KOPT-K1 (cell line): Measurements from ENCODE around the gene DMP1.

Source experiments
- H3K27ac ChIP-seq: fragments of 200-600 bp; sonication (generic); 2 replicates; pipeline ENCODE4 v1.5.1; 2016; ENCODE audit warnings: antibody characterized with exemption, mild to moderate bottlenecking, low read depth, low read length; ENCODE audit not compliant: poor library complexity, severe bottlenecking
- H3K36me3 ChIP-seq: fragments of 200-600 bp; sonication (generic); 2 replicates; pipeline ENCODE4 v1.5.1; 2017; ENCODE audit warnings: antibody characterized with exemption, mild to moderate bottlenecking, low read length, moderate library complexity; ENCODE audit not compliant: insufficient read depth
- H3K9me3 ChIP-seq: fragments of 200-600 bp; sonication (generic); 2 replicates; pipeline ENCODE4 v1.5.1; 2017; ENCODE audit warnings: antibody characterized with exemption, low read length, mild to moderate bottlenecking; ENCODE audit not compliant: insufficient read depth, poor library complexity, severe bottlenecking

DMP1 gene

GRCh38 chr4:87649980-87650379, at the start of gene DMP1:
Gene DMP1, plus strand, starts transcription at chr4:87650280. Its CDS starts 6,213 bp downstream, at chr4:87656493.
- H3K27ac ChIP-seq: no peak within 1 kb of the TSS
- H3K36me3 ChIP-seq: no peaks in the 10 kb centered on the region
- H3K9me3 ChIP-seq: no peaks in the 10 kb centered on the region

- no peak overlapping the region for H3K27ac ChIP-seq
- no peaks in the 10 kb centered on the region for H3K9me3 ChIP-seq
- H3K36me3 ChIP-seq: no peaks in the 10 kb centered on the region
These were observed 48.7 kb upstream of the DMP1 start for GRCh38 chr4:87601361-87601760.

DNA sequence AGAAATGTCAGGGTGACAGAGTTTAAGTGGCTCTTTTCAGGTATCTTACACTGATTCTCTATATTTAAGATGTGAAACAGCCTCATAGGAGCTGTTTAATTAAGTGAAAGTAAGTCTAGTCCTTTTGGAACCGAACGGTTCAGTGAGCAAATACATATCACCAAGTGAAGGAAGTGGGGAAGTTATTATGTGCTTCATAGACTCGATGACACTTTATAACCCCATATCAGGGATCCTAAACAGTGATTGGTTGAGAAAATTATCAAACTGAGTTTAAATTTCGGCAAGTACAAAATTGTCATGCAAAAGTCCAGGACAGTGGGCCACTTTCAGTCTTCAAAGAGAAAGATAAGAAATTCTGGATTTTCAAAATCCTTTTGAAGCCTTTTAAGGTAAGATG, 41.9 kb upstream of the DMP1 start, which contains the start of gene DSPP:
TSS of gene DSPP (plus strand) at position 301 of the 400 bp plus-strand sequence. CDS start 2,380 bp downstream, outside the sequence.
- Histone ChIP-seq H3K36me3 (no peaks in the 10 kb centered on the region), H3K9me3 (no peaks in the 10 kb centered on the region), H3K27ac (no peak within 1 kb of the TSS)

- Histone ChIP-seq H3K36me3 (no peaks in the 10 kb centered on the region), H3K27ac (no peak overlapping the region), H3K9me3 (no peaks in the 10 kb centered on the region)
These were observed 35.7 kb upstream of the DMP1 start for GRCh38 chr4:87614292-87614890.

GRCh38 chr4:87616268-87616667, 33.8 kb upstream of the DMP1 start:
- H3K9me3 ChIP-seq: no peaks in the 10 kb centered on the region
- H3K36me3 ChIP-seq: no peaks in the 10 kb centered on the region
- H3K27ac ChIP-seq: no peak overlapping the region

DNA sequence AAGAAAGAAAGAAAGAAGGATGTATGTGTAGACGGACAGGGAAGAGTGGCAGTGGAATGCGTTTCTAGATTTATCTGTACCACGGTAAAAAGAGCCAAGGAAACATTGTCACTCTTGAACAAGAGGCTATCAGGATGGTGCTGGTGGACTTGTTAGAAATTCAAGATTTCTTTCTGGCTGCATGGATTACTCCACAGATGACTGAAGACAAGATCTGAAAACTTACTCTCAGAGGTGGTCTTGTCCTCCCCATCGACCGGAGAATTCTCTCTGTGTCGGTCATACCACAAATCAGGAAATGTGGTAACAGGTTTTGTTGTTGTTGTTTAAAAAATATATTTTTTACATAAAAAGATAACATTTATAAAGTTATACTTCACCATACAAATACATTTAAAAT, 30.0 kb upstream of the DMP1 start:
- Histone ChIP-seq H3K27ac (no peak overlapping the region), H3K36me3 (no peaks in the 10 kb centered on the region), H3K9me3 (no peaks in the 10 kb centered on the region)

DNA sequence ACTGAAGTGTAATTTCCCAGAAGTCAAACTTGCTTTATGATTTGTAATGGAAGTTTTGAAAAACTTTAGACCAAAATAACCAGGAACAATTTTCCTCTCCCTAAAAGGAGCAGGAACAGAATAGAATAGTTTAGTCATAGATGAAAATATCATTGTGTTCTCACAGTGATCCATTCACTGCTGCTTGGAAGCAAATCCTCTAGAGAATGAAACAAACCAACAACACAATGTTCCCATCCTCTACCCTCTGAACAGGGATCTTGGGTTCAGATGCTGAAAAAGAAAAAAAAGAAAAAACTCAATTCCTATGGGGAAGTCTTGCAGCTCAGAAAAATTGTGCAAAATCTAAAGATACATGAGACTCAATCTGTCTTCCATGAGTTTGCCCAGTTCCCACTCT, 29.6 kb upstream of the DMP1 start:
- no peaks in the 10 kb centered on the region for H3K9me3 ChIP-seq
- H3K27ac ChIP-seq: no peak overlapping the region
- no peaks in the 10 kb centered on the region for H3K36me3 ChIP-seq

- Histone ChIP-seq H3K36me3 (no peaks in the 10 kb centered on the region), H3K27ac (no peak overlapping the region), H3K9me3 (no peaks in the 10 kb centered on the region)
These were observed 27.8 kb upstream of the DMP1 start for GRCh38 chr4:87622303-87622702.

- no peak overlapping the region for H3K27ac ChIP-seq
- no peaks in the 10 kb centered on the region for H3K9me3 ChIP-seq
- no peaks in the 10 kb centered on the region for H3K36me3 ChIP-seq
These were observed 25.4 kb upstream of the DMP1 start for GRCh38 chr4:87624698-87625097.

DNA sequence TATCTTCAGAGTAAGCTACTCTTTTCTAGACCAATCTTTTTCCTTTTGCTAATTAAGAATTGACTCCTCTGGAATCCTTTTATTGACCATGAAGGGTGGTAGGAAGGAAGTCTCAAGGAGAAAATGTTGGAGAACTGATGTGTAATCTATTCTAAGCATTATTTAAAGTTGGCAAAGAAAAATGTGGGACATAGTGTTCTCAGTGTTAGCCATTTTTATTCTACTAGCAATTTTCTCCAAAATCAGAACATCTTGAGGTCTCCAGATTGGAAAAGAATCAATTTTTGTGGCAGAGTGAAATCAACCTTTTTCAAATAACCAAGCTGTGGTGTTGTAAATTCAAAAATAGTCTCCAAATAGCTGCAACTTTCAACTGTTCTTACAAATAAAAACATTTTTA, 18.4 kb upstream of the DMP1 start:
- no peaks in the 10 kb centered on the region for H3K36me3 ChIP-seq
- no peak overlapping the region for H3K27ac ChIP-seq

GRCh38 chr4:87632469-87632868, 17.6 kb upstream of the DMP1 start:
- H3K9me3 ChIP-seq: no peaks in the 10 kb centered on the region
- H3K27ac ChIP-seq: no peak overlapping the region

More for the DNA sequence above, 18.4 kb upstream of the DMP1 start:
- no peaks in the 10 kb centered on the region for H3K9me3 ChIP-seq

DNA sequence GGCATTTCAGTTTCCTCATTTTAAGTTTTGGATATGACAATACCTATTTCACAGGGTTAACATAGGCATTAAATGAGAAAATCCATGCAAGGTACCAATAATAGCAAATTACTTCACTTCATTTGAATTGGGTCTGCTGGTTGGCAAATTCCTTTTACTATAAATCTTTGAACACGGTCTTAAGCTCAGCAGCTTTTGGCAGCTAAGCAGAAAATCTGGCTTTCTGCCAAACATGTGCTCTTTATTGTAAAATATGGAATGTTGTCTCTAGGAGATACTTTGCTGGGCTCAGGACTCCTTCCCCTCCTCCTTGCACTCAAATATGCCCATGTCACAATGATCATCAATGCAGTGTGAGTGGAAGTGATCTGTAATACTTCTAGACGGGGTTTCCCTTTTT, 16.8 kb upstream of the DMP1 start:
- Histone ChIP-seq H3K27ac (no peak overlapping the region), H3K36me3 (no peaks in the 10 kb centered on the region)

More at GRCh38 chr4:87632469-87632868, 17.6 kb upstream of the DMP1 start:
- H3K36me3 ChIP-seq: no peaks in the 10 kb centered on the region

DNA sequence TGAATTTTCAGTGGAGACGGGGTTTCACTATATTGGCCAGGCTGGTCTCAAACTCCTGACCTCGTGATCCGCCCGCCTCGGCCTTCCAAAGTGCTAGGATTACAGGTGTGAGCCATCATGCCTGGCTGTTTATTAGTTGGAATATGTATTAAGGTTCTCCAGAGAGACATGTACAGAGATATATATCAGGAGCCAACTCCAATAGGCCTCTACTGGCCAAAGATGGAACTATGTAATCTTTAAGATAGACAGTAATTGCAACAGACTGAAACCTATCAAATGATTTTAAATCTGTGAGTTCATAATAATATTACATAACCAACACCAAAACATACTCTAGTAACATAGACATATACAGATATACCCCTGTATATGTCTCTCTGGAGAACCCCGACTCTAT, 5.8 kb upstream of the DMP1 start:
- Histone ChIP-seq H3K36me3 (no peaks in the 10 kb centered on the region), H3K9me3 (no peaks in the 10 kb centered on the region), H3K27ac (no peak overlapping the region)

More for the DNA sequence above, 16.8 kb upstream of the DMP1 start:
- no peaks in the 10 kb centered on the region for H3K9me3 ChIP-seq

DNA sequence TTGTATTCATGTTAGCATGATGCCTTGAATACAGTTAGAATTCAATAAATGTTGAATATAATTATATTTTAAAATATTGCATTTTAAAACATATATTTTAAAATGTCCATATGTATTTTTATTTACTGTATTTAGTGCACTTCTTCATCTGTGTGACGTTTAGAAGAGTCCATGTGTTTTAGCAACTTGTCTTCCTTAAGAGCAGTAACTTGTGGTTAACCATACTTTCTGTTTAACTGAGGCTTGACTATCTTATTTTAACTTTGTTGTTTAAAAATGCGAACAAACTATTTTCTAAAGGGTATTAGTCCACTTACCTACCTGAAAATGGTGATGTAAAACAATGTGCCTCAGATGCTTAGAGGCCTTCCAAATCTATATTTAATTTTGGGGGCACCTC, 858 bp downstream of the DMP1 start:
- Histone ChIP-seq H3K9me3 (no peaks in the 10 kb centered on the region), H3K27ac (no peak overlapping the region), H3K36me3 (no peaks in the 10 kb centered on the region)

DNA sequence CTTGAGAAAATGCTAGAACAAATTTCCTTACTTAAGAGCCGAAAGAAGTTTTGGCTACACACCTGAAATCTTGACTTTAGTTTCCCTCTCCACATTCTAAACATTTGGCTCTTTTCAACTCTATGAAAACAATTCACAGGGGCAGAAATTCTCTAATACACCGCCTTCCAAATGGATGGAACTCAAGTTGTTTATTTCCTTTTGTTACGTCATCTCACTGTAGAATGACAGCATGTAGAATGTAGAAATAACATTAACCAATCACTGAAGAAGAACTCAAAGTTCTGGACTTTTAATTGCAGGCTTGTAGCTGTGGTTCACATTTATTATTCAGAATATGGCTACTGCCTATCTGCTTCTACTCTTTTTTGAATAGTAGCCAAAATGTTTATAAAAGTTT, 1.9 kb downstream of the DMP1 start:
- Histone ChIP-seq H3K9me3 (no peaks in the 10 kb centered on the region), H3K27ac (no peak overlapping the region), H3K36me3 (no peaks in the 10 kb centered on the region)

GRCh38 chr4:87654487-87655044, 4.5 kb downstream of the DMP1 start:
- Histone ChIP-seq H3K27ac (no peak overlapping the region), H3K9me3 (no peaks in the 10 kb centered on the region), H3K36me3 (no peaks in the 10 kb centered on the region)
